ENCODE results near the gene TCEA3. TPM values are rescaled to one million over a fixed set of nuclear protein-coding genes. Genes with fewer than 3 reads are reported as not detected.

The TCEA3 gene
- total RNA-seq, 1 experiment from 2014 or later = 0.95 TPM

- in situ Hi-C loops (cut with HindIII; ENCODE audit: low sequenced_read_pairs) = no loop called here
- no peak for DNase-seq (ENCODE audit: low spot score)
Measured at GRCh38 chr1:23345920-23346319, 78.6 kb downstream of the TCEA3 start.

- in situ Hi-C loops (cut with HindIII; ENCODE audit: low sequenced_read_pairs) = no loop called here
- no peak for DNase-seq (ENCODE audit: low spot score)
Measured at GRCh38 chr1:23344987-23345472, 79.5 kb downstream of the TCEA3 start.

GRCh38 chr1:23344111-23344986, 80.2 kb downstream of the TCEA3 start, which contains the start of gene HNRNPR:
HNRNPR (minus strand) TSS chr1:23344284; CDS start chr1:23341008, 3,276 bp downstream.
- in situ Hi-C loops (cut with HindIII; ENCODE audit: low sequenced_read_pairs) = no loop called here
- DNase-seq (ENCODE audit: low spot score) = peak; percentile 99

- in situ Hi-C loops (cut with HindIII; ENCODE audit: low sequenced_read_pairs) = no loop called here
- peak; percentile 25 for DNase-seq (ENCODE audit: low spot score)
Measured at GRCh38 chr1:23343221-23344110, 81.1 kb downstream of the TCEA3 start.

GRCh38 chr1:23341931-23342692, 82.4 kb downstream of the TCEA3 start:
- in situ Hi-C loops (cut with HindIII; ENCODE audit: low sequenced_read_pairs) = no loop called here
- no peak for DNase-seq (ENCODE audit: low spot score)

GRCh38 chr1:23339632-23340031, 84.9 kb downstream of the TCEA3 start:
- no peak for DNase-seq (ENCODE audit: low spot score)
- in situ Hi-C loops (cut with HindIII; ENCODE audit: low sequenced_read_pairs) = no loop called here

- DNase-seq (ENCODE audit: low spot score) = no peak
- in situ Hi-C loops (cut with HindIII; ENCODE audit: low sequenced_read_pairs) = no loop called here
Measured at GRCh38 chr1:23337869-23338268, 86.7 kb downstream of the TCEA3 start.

- no peak for DNase-seq (ENCODE audit: low spot score)
- in situ Hi-C loops (cut with HindIII; ENCODE audit: low sequenced_read_pairs) = no loop called here
Measured at GRCh38 chr1:23331713-23332112, 92.8 kb downstream of the TCEA3 start.

Other genes with a start within 250 kb of the TCEA3 start
- 0.07 TPM in 1 of 2 replicates, not detected in the other for gene HTR1D, start 207.2 kb downstream of the TCEA3 start, total RNA-seq (2014; rRNA removed; shearing (Covaris generic))
- 133 and 193 TPM in 2 replicates for gene HNRNPR, start 80.5 kb downstream of the TCEA3 start, total RNA-seq (2014; rRNA removed; shearing (Covaris generic))
- 13.7 and 17.6 TPM in 2 replicates for gene ZNF436, start 54.9 kb downstream of the TCEA3 start, total RNA-seq (2014; rRNA removed; shearing (Covaris generic))
- 49.3 and 59.4 TPM in 2 replicates for gene ASAP3, start 59.4 kb upstream of the TCEA3 start, total RNA-seq (2014; rRNA removed; shearing (Covaris generic))
- gene E2F2, start 106.5 kb upstream of the TCEA3 start, total RNA-seq (2014; rRNA removed; shearing (Covaris generic)) = 8.4 and 11.7 TPM in 2 replicates
- gene ID3, start 134.8 kb upstream of the TCEA3 start, total RNA-seq (2014; rRNA removed; shearing (Covaris generic)) = 1,524 and 1,844 TPM in 2 replicates

Measured in G401 (cell line).